ENCODE data around the gene RAB3IL1.

GRCh38 chr11:61899146-61899841 lies 18.1 kb downstream of the RAB3IL1 start:
- TF ChIP-seq MEIS1 (CRISPR knock-in tag; IDR thresholded peaks at IDR 0.05; ENCODE audit: borderline replicate concordance) (no peak; the same call in 1 of the 2 replicates), GATAD2A (CRISPR knock-in tag; IDR thresholded peaks at IDR 0.05) (peak; percentile 59; the same call in 1 of the 2 replicates), SIX4 (CRISPR knock-in tag; IDR thresholded peaks at IDR 0.05) (no peak), SMAD3 (CRISPR knock-in tag; IDR thresholded peaks at IDR 0.05) (no peak), EZH2 (conservative IDR thresholded peaks at IDR 0.05; ENCODE audit: low read depth, low read length) (no peak)
